ENCODE measurements around the gene RDX. TPM values are rescaled to one million over a fixed set of nuclear protein-coding genes. Genes with fewer than 3 reads are reported as not detected.
"Not testable (repeated sequence)": the region's sequence is repeated elsewhere in the genome, so short reads cannot be mapped to it uniquely, and the experiment has no call there.

Gene RDX
- total RNA-seq, 1 experiment from 2014 or later, result 86.6 TPM

GRCh38 chr11:110283862-110284261, 12.6 kb downstream of the RDX start:
- Histone ChIP-seq H4K91ac (ENCODE audit: insufficient read length, low read depth, low read length) (no peak overlapping the region), H2BK12ac (ENCODE audit: insufficient read length, low read depth, low read length) (no peak overlapping the region), H3K23ac (ENCODE audit: insufficient read length, low read depth, low read length) (no peak overlapping the region), H3K4me1 (ENCODE audit: insufficient read depth, low read length) (no peaks in the 10 kb centered on the region), H3K18ac (ENCODE audit: insufficient read length, low read depth, low read length) (no peak overlapping the region), H4K8ac (replicated peaks; ENCODE audit: insufficient read length, low read depth, low read length) (no peak overlapping the region), H2BK20ac (ENCODE audit: low read depth, low read length, poor library complexity, severe bottlenecking) (no peak overlapping the region), H2AFZ (ENCODE audit: low read length) (no peak overlapping the region), H3K79me1 (ENCODE audit: insufficient read depth, low read depth, low read length, poor library complexity, severe bottlenecking) (peaks cover 14% of the 10 kb centered on the region), H4K5ac (ENCODE audit: insufficient read length, low read depth, low read length) (no peak overlapping the region), H4K20me1 (ENCODE audit: control insufficient read depth, insufficient read depth, insufficient read length) (no peaks in the 10 kb centered on the region), H3K4me2 (ENCODE audit: insufficient read depth, insufficient read length, low read length) (no peak overlapping the region), H3K4ac (ENCODE audit: low read depth, low read length) (no peak overlapping the region), H2BK120ac (ENCODE audit: low read depth, low read length, poor library complexity, severe bottlenecking) (no peak overlapping the region), H2AK5ac (ENCODE audit: insufficient read length, low read length) (no peak overlapping the region), H3K14ac (ENCODE audit: insufficient read depth, low read length) (no peak overlapping the region), H3K56ac (ENCODE audit: insufficient read length, low read depth, low read length) (no peak overlapping the region), H2BK15ac (ENCODE audit: low read depth, low read length) (no peak overlapping the region), H3K9me3 (ENCODE audit: control insufficient read depth, low read depth, low read length) (no peaks in the 10 kb centered on the region), H3K79me2 (ENCODE audit: insufficient read depth, low read length) (peaks cover 9% of the 10 kb centered on the region; the same call in 1 of the 2 replicates), H3K27me3 (ENCODE audit: insufficient read depth, low read length) (no peaks in the 10 kb centered on the region), H3T11ph (ENCODE audit: low read length) (no peak overlapping the region), H3K27ac (ENCODE audit: insufficient read length, low read depth, low read length) (no peak overlapping the region), H2BK5ac (ENCODE audit: insufficient read length, low read length) (no peak overlapping the region), H3K9ac (ENCODE audit: extremely low read depth, insufficient read length, low read length) (no peak overlapping the region), H3K23me2 (ENCODE audit: insufficient read length, low read depth, low read length, poor library complexity, severe bottlenecking) (no peaks in the 10 kb centered on the region)
- no peak for TF ChIP-seq CTCF (conservative IDR thresholded peaks at IDR 0.05)
- Mint-ChIP-seq H3K36me3 (ENCODE audit: insufficient read depth in 1 of 3, low read depth in 3 of 3) (peaks cover 3 to 7% (median 5%) of the 10 kb centered on the region in 3 experiments; a peak in 5 of 7 replicates), H3K4me3 (no peak overlapping the region), H3K4me1 (peaks cover 12 to 16% of the 10 kb centered on the region in 2 experiments), H3K9me3 (no peaks in the 10 kb centered on the region), H3K27me3 (ENCODE audit: low read depth) (no peaks in the 10 kb centered on the region), H3K27ac (no peak overlapping the region)
- DNase-seq, result no peak
- 100% methylated on average over 1 of the region's 4 CpGs for WGBS (ENCODE audit: extremely low coverage, insufficient read length, low lambda C conversion rate)

- H3K4me2 ChIP-seq (ENCODE audit: insufficient read depth, insufficient read length, low read length); H3K4me1 ChIP-seq (ENCODE audit: insufficient read depth, low read length); H3K4me3 Mint-ChIP-seq; H4K91ac ChIP-seq (ENCODE audit: insufficient read length, low read depth, low read length); H4K8ac ChIP-seq (replicated peaks; ENCODE audit: insufficient read length, low read depth, low read length); H2BK15ac ChIP-seq (ENCODE audit: low read depth, low read length); H3K56ac ChIP-seq (ENCODE audit: insufficient read length, low read depth, low read length); H3K9me3 ChIP-seq (ENCODE audit: control insufficient read depth, low read depth, low read length); H4K5ac ChIP-seq (ENCODE audit: insufficient read length, low read depth, low read length); H3K4ac ChIP-seq (ENCODE audit: low read depth, low read length); H3K27ac Mint-ChIP-seq; H4K20me1 ChIP-seq (ENCODE audit: control insufficient read depth, insufficient read depth, insufficient read length); H3K14ac ChIP-seq (ENCODE audit: insufficient read depth, low read length); H3K23ac ChIP-seq (ENCODE audit: insufficient read length, low read depth, low read length); H3K9ac ChIP-seq (ENCODE audit: extremely low read depth, insufficient read length, low read length); H2AK5ac ChIP-seq (ENCODE audit: insufficient read length, low read length); DNase-seq; H3K23me2 ChIP-seq (ENCODE audit: insufficient read length, low read depth, low read length, poor library complexity, severe bottlenecking); H2BK12ac ChIP-seq (ENCODE audit: insufficient read length, low read depth, low read length); H2BK120ac ChIP-seq (ENCODE audit: low read depth, low read length, poor library complexity, severe bottlenecking); H2BK5ac ChIP-seq (ENCODE audit: insufficient read length, low read length); H3K27me3 Mint-ChIP-seq (ENCODE audit: low read depth); H2BK20ac ChIP-seq (ENCODE audit: low read depth, low read length, poor library complexity, severe bottlenecking); H3K4me1 Mint-ChIP-seq; H3T11ph ChIP-seq (ENCODE audit: low read length); H3K18ac ChIP-seq (ENCODE audit: insufficient read length, low read depth, low read length); H3K79me2 ChIP-seq (ENCODE audit: insufficient read depth, low read length); H3K27ac ChIP-seq (ENCODE audit: insufficient read length, low read depth, low read length); H3K9me3 Mint-ChIP-seq; H2AFZ ChIP-seq (ENCODE audit: low read length); H3K27me3 ChIP-seq (ENCODE audit: insufficient read depth, low read length): not testable (repeated sequence)
- no CpG with 5 or more reads among the region's 4 CpGs for WGBS (ENCODE audit: extremely low coverage, insufficient read length, low lambda C conversion rate)
- peaks cover 15 to 30% (median 27%) of the 10 kb centered on the region in 3 experiments; a peak in 6 of 7 replicates for H3K36me3 Mint-ChIP-seq (ENCODE audit: insufficient read depth in 1 of 3, low read depth in 3 of 3)
- H3K79me1 ChIP-seq (ENCODE audit: insufficient read depth, low read depth, low read length, poor library complexity, severe bottlenecking), result peaks cover 14% of the 10 kb centered on the region
These were observed 15.8 kb downstream of the RDX start for GRCh38 chr11:110280595-110280994.

All from H9 (cell line).